Amniotic epithelial cell (primary cell): ENCODE results near the gene RGS12.

Experiments used
- DNase-seq: peaks from one replicate; pipeline ENCODE4 v3.0.0-alpha.2; 2010; ENCODE audit warnings: low read depth

Gene RGS12

DNA sequence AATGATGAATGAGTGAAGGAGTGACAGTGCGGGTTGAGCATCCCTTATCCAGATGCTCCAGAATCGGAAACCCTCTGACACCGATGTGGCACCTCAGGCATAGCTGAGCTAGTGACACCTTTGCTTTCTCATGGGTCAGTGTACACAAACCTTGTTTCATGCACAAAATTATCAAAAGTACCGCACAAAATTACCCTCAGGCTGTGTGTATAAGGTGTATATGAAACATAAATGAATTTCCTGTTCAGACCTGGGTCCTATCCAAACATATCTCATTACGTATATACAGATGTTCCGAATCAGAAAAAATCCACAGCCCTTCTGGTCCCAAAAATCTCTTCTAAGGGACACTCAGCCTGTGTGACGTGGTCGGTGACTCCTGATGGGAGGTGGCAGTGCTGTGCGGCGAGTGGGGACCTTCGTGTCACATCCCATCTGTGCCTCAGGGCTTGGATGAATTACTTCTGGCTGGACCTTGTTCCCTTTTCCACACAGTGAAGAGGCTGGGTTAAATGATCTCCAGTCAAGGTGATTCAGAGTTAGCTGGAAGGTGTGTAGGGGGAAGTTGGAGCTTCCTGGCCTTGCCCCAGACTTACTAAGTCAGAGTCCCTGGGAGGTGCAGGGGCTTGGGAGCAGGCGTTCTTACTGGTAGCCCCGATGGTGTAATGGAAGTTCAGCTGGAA, 18.8 kb downstream of the RGS12 start:
- no peak for DNase-seq

DNA sequence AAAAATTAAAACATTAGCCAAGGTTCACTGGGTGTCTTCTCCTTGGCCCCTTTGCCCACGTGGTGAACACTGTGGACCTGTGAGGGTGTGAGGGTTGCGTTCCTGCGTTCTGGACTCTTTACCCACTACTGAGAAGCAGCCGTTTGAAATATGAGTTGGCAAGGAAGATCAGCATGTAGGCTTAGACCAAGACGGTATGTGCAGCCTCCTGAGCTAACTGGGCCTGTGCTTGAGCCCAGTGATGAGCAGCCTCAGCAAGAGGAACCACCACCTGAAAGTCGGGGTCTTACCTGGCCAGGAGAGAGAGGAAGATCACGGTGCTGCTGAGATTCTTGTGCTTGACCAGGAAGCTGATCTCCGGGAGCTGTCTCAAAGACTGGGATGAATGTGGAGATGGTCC, 19.5 kb downstream of the RGS12 start:
- DNase-seq: no peak

DNA sequence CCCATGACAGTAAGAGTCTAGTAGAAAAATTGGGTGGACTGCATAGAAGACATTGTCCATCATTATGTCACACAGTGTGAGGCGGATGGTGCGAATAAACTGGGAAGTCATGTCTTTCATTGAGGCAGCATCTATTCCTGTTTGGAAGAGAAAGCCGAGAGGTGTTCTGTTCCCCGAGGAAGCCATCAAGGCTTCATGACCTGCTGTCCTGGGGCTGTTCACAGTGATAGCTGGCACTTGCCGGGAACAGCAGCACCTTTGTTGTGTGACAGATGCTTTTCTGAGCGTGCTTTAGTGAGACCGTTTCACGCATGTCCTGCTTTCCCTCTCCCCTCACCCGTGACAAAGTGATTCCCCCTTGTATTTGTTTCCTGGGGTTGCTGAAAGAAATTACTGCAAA, 20.3 kb downstream of the RGS12 start:
- no peak for DNase-seq

DNA sequence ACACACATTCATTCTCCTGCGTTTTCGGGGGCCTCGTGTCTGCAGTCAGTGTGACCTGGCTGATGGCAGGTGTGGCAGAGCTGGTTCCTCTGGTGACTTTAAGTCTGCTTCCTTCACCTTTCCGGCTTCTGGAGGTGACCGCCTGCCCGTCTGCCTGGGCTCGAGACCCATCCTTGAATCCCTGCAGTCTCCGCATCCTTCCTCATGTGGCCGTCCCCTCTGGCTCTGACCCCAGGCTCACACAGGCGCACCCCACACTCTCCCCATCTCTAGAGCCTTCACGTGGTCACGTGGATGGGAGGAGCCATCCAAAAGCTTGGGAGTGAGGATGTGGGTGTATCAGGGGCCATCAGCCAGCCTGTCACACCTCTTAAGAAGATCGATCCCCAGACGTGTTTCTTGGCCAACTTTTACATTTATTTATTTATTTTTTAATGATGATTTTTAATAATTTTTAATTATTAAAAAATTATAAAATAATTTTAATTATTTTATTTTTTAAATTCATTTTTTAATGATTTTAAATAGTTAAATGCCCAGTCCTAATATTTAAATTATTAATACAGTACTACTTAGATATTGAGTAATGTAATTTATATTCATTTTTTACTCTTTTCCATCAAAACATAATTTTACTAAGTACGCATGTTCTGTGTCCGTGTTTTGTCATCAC, 20.9 kb downstream of the RGS12 start:
- DNase-seq: no peak

DNA sequence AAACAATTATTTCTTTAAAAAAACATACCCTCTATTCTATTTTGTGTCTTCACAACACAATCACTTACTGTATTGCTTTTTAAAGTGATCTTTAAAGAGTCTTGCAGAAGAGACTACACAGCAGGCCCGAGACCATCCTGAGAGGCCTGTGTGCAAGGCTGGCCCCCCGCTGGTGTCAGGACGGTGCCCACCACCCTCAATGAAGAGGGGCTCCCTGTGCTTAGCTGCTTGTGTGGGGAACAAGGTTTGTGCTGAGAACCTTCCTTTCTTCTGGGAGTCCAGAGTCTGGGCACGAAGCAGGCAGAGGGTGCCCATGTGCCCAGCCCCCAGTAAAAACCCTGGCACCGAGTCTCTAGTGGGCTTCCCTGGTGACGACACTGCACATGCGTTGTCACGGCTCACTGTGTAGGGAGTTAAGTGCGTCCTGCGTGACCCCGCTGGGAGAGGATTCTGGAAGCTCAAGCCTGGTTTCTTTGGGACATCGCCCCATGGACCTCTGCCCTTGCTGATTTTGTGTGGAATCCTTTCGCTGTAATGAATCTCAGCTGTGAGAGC, 22.0 kb downstream of the RGS12 start:
- no peak for DNase-seq

DNA sequence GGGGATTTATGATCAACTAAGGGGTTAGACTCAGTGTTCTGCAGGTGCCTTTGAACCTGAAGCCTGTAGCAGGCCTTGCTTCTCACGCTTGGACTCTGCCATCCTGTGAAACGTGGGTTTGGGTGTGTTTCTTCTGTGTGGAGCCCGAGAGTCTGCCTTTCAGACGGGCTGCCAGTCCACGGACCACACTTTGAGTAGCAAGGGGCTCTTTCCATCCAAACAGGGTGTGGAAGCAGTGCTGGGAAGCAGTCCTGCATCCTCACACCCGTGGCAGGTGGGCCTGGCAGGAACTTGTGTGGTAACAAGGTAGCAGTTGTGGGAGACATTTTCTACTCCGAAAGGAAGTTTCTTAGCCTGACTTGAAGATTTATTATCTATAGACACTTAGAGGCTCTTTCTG, 22.7 kb downstream of the RGS12 start:
- DNase-seq: no peak

DNA sequence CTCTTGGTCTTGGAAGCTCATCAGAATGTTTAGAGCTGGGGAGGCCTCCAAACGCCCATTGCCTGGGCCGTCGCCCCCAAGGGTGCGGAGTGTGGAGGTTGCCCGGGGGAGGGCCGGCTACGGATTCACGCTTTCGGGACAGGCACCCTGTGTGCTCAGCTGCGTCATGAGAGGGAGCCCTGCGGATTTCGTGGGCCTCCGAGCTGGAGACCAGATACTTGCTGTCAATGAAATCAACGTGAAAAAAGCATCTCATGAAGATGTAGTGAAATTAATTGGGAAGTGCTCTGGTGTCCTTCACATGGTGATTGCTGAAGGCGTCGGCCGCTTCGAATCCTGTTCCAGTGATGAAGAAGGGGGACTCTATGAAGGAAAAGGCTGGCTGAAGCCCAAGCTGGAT, 23.3 kb downstream of the RGS12 start:
- no peak for DNase-seq

DNA sequence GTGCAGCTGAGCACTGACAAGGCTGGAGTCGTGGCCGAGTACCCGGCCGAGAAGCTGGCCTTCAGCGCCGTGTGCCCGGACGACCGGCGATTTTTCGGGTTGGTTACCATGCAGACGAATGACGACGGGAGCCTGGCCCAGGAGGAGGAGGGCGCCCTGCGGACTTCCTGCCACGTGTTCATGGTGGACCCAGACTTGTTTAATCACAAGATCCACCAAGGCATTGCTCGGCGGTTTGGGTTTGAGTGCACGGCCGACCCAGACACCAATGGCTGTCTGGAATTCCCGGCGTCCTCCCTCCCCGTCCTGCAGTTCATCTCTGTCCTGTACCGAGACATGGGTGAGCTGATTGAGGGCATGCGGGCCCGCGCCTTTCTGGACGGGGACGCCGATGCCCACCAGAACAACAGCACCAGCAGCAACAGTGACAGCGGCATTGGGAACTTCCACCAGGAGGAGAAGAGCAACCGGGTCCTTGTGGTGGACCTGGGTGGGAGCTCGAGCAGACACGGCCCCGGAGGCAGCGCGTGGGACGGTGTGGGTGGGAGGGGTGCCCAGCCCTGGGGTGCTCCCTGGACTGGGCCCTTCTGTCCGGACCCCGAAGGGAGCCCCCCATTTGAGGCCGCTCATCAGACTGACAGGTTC, 24.3 kb downstream of the RGS12 start:
- DNase-seq: no peak

DNA sequence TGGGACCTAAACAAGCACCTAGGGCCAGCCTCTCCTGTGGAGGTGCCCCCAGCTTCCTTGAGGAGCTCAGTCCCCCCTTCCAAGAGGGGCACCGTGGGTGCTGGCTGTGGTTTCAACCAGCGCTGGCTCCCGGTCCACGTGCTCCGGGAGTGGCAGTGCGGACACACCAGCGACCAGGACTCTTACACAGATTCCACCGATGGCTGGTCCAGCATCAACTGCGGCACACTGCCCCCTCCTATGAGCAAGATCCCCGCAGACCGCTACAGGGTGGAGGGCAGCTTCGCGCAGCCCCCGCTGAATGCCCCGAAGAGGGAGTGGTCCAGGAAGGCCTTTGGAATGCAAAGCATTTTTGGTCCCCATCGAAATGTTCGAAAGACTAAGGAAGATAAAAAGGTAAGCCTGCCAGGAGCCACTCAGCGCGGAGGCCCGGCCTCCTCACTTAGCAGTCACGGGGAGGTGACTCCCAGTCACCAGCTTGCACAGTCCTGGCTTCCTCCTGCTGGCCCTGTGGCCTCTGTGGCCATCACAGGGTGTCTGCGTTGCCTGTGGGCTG, 24.9 kb downstream of the RGS12 start:
- DNase-seq: no peak

DNA sequence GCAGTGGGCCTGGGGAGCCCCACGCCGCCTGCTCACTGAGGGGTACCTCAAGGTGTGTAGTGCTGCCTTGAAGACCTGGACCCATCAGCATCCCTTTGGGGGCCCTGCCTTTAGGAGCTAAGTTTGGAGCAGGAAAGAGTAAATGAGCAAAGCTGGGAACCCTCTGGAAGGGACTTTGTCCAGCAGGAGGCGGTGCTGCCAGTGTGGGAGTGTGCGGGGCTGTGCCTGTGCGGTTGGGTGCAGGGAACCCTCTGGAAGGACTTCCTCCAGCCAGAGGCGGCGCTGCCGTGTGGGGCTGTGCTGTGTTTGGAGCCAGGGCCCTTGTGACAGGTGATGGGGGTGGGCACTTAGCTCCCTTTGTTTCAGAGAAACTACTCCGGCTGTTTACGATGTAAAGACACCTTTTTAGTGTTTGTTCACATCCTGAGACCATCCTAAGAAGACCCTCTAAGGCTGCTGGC, 25.8 kb downstream of the RGS12 start:
- DNase-seq: no peak

DNA sequence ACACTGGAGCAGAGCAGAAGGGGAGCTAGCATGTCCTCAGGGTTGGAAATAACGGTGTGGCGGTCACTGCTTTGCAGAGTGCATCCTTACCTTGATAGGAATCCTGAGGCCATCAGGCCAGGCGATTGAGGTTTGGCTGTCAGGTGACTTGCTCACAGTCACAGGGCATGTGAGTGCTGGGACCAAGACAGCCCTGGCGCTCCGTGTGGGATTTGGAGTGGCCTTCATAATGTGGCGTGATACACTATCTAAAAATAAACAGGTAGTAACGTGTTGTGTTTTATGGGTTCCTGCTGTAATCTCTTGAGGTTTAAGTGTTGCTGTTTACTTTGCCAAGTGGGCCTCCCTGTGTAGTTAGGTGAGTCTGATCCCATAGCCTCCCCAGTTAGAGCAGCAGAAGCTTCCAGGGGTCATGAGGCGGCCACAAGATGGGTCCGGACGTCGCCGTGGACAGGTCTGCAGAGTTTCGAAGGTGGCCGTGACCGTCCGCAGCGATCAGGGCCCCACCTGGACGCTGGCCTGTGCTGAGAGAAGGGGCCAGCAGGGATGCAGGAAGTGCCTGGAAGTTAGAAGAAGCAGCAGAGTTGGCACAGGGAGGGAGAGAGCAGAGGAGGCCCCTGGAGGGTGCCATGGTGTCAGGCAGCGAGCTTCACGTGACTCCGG, 27.7 kb downstream of the RGS12 start:
- DNase-seq: no peak

DNA sequence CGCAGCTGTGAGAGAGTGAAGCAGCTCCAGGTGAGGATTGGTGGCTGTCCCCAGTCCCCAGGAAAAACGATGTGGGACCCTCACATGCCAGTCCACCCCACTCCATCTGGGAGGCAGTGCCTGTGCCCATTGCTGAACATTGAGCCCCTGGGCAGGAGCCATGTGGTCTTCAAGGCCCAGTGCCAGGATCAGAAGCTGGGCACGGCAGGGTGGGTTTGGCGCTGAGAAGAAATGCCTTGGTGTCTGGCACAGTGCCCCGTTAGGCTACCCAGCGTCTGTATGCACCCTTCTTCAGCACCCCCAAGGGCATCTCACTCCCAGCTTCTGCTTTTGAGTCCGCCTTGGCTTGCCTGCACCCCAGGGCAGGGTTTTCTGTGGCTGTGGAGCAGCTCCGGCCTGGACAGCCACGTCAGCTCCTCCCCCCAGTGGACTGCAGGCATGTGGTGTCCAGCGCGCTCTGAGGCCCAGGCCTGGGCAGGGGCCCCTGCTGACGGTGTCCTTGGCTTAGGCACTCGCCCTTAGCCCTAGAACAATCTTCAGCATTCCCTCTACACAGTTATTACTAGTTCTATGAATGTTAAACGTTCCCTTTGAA, 28.6 kb downstream of the RGS12 start:
- peak; percentile 48 for DNase-seq

DNA sequence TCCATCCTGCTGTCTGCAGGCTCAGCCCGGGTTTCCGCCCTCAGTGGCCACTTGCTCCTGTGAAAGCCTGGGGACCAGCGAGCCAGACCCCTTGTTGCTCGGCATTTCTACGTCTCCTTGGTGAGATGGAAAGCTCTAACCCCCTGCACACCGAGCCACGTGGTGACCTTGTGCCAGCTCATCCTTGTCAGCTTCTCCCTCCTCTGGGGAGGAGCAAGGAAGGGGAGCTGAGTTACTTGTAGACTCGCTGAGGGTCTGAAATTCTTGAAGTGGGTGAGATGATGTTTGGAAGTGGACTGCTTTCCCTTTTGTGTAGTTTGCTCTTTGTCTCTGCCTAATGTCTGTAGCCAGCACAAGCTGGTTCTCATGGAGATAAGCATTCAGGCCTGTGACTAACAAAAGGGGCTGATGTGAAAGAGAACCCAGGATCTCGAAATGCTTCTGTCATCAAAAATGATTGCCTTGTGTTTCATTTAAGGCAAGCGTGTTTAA, 29.3 kb downstream of the RGS12 start:
- peak; percentile 75 for DNase-seq

DNA sequence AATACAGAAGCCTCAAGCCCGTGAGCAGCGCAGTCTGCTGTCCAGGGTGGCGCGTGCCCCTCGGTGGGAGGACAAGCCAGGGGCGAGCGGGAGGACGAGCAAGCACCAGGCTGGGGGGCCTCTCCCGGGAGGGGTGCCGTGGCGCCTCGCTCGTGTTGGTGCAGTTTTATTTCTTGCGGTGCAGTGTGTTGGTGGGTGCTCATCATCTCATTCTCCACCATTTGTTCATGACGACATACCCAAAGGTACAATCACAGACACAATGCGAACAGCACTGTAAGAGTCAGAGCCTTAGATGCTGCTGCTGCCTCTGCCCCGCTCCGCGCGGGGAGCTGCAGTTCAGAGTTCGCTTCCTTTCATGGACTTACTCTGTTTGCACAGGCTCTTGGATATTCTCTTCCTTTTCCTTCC, 30.3 kb downstream of the RGS12 start:
- no peak for DNase-seq

DNA sequence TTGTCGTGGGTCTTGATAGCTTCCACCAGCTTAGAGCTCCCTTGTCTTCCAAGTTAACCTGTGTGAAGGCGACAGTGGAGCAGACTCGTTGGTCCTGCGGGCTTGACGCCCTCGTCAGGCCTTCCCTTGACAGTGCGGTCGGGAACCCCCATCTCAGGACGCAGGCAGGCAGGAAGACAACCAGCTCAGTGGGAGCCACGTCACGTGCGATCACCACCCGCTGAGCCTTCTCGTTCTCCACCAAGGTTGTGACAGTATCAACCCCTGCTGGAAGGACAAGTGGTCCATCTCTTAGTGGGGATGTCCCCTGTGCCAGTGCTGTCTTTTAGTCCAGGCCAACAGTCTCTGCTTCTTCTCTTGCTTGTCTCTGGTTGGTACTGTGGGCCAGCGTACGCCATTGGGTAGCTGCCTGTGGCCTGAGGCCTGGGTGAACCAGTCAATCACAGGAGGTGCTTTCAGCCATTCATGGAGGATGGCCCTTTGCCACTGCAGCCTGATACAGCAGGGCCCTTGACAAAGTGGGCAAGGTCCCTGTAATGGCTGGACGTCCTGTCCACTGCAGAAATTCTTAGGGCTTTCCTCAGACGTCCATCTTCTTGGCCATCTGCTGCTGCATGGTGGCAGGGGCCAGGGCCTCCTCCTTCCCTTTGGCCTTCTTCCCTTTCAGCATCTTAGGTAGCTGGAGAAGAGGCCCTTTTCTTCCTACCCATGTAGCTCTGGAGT, 31.4 kb downstream of the RGS12 start:
- DNase-seq: no peak

DNA sequence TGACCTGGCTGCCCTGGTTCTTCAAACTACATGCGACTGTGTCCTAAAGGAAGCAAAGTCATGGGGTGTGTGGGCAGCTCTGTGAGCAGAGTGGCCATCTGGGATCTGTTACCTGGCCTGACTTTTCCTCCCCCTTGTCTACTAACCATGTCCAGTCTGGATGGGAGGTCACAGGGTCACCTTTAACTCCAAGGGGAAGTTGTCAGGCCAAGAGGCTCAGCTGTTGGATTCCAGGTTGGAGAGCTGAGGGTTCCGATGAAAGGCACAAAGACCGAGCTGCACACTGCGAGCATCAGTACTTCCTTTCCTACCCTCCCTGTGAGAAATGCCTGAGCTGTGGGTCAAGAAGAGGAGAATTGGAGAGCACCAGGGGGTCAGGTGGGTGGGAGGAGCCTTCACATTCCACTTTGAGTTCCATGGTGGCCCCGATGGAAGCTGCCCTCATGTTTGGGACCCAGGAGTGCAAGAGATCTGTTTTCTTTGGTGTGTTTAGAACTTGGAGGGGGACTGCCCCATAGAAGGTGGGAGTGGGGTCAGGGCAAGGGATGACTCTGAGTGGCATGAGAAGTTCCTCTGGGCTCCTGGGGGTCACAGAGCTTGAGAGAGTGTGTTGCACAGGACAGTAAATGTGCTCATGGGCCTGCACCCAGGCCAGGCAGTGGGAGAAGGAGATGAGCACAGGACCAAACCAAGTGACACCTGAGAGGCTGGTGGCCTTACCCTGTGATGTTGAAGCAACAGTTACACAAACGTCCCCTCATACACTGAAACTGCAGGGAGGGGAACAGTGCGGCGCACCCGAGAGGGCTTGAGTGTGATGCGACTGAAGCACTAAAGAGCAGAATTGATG, 36.2 kb downstream of the RGS12 start:
- no peak for DNase-seq

DNA sequence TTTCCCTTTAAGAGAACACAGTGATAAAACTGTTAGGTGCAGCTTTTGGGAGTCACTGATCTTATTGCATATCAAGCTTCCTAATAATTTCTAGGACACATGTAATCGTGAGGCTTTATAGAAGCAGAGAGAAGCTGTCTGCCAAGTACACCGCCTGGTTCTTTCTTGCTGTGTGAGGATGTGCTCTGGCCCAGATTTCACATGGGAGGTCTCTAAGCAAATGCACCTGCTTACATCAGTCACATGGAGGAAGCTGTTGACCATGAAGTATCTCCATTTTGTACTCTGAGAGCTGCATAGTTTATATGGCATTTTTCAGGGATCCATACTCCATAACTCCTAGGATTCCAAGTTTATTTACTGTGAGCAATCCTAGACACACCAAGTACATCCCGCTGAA, 37.1 kb downstream of the RGS12 start:
- DNase-seq: no peak

DNA sequence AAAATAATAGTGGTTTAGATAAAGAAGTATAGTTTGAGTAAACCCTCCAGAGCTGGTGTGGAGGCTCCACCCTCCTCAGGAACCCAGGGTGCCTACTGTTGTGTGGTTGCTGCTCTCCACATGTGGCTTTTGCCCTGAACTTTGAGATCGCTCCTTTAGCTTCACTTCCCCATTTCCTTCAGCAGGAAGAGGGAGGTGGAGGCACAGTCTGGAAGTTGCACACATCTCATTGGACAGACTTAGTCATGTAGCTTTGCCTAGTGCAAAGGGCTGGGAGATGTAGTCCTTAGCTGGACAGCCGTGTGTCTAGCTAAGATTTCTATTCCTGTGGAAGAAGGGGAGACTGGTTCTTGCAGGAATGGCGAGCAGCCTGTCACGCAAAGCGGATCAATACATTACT, 37.9 kb downstream of the RGS12 start:
- no peak for DNase-seq

DNA sequence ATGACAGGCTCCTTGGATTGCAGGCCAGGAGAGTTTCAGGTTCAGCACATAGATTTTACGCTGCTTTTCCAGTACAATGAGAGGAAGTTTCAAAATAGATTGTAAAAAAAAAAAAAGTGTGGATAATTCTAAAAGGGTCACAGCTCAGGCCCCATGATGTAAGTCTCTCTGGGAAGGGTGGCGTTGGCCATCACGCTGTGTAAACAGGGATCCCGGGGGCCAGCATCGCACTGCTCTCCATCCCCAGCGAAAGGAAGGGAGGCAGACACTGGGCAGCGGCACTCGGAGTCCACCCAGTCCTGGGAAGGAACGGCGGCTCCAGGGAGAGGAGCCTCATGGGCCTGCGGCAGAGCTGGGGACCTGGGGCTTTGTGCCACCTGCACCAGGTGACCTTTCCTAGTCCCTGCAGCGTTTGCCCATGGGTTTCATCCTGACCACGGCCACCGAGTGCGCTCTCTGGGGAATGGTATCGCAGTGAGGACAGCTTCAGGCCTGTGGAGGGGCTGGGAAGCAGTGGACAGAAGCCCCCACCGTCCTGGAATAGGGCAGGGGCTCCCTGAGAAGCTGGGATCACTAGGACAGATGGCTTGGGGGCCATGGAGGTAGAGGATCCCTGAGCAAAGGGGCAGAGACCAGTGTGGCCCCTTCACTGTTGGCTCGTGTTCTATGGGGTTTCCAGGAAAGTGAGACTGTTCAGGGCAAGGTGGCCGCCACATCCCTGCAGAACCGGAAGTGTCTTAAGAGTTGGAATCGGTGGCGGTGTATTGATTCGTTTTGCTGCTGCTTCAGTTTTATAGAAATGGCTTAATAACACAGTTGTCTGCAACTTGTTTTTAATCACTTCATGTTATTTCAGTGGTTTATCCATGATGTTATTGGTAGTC, 38.9 kb downstream of the RGS12 start:
- no peak for DNase-seq
